GM12878 (cell line): ENCODE measurements around the gene CHCHD3. TPM values are rescaled to one million over a fixed set of nuclear protein-coding genes. Genes with fewer than 3 reads are reported as not detected.
A peak's percentile ranks its signal among the peaks of the same experiment; 100 is the strongest.

Source experiments
- ATAC-seq: fragments of 200-7000 bp; cut with Tn5 transposase; 3 replicates; pipeline ENCODE4 v1.9.1; 2020; ENCODE audit warnings: mild to moderate bottlenecking, moderate library complexity
- BruUV-seq: library from RNA; stranded (reverse); fragments of 400-500 nt; replicated peaks from 2 replicates; lab custom pipeline; 2021; lab: Mats Ljungman, UMichigan
- CTCF ChIA-PET: fragments of 300-600 bp; sonication (Branson Sonifier 250); formaldehyde crosslinking; extraction: SDS; loops from one replicate; lab custom pipeline; 2021; ENCODE audit warnings: inconsistent platforms; lab: Yijun Ruan, JAX
- POLR2A ChIA-PET: fragments of 350-600 bp; formaldehyde crosslinking; extraction: SDS; loops from one replicate; lab custom pipeline; 2021; ENCODE audit warnings: inconsistent platforms; lab: Charles Lee
- RAD21 ChIA-PET: fragments of 300-600 bp; sonication (Branson Sonifier 250); formaldehyde crosslinking; loops from one replicate; lab custom pipeline; 2023; ENCODE audit warnings: antibody characterized with exemption; ENCODE audit not compliant: unreplicated experiment; lab: Charles Lee
- SMC1A ChIA-PET: fragments of 300-600 bp; sonication (Branson Sonifier 250); formaldehyde crosslinking; loops from one replicate; lab custom pipeline; 2023; ENCODE audit not compliant: unreplicated experiment, uncharacterized antibody; lab: Charles Lee
- DNase-seq: peaks from one replicate; pipeline ENCODE4 v3.0.0-alpha.2; 2011; ENCODE audit warnings: low read depth, low spot score
- FAIRE-seq: peaks from 3 replicates; lab custom pipeline; 2011; peaks lifted over from hg19 to GRCh38; lab: Jason Lieb, UNC
- H2AFZ ChIP-seq: 2 replicates; pipeline ENCODE4 v1.6.0; 2011; ENCODE audit warnings: low read depth, low read length, control low read depth; ENCODE audit not compliant: control insufficient read depth
- H3K27ac ChIP-seq: 2 replicates; pipeline ENCODE4 v1.5.1; 2011; ENCODE audit warnings: control low read depth; ENCODE audit not compliant: control insufficient read depth, insufficient read depth
- H3K27me3 ChIP-seq, 2 experiments: replicated peaks in 1 of 2; 2 replicates each; pipeline versions ENCODE4 v1.6.0 to v1.6.1; 2011; ENCODE audit warnings: low read length in 1 of 2; ENCODE audit not compliant: control insufficient read depth in 2 of 2, insufficient read depth in 2 of 2
- H3K36me3 ChIP-seq, 2 experiments: 2 replicates each; pipeline ENCODE4 v1.5.1; 2011; ENCODE audit warnings: low read length in 1 of 2; ENCODE audit not compliant: control insufficient read depth in 2 of 2, insufficient read depth in 2 of 2
- H3K4me1 ChIP-seq: 2 replicates; pipeline ENCODE4 v1.6.1; 2011; ENCODE audit warnings: mild to moderate bottlenecking, low read length, moderate library complexity, mixed read lengths; ENCODE audit not compliant: control insufficient read depth, insufficient read depth
- H3K4me2 ChIP-seq: 2 replicates; pipeline ENCODE4 v1.6.0; 2011; ENCODE audit warnings: control low read depth; ENCODE audit not compliant: control insufficient read depth, insufficient read depth
- H3K4me3 ChIP-seq: fragments of 200-600 bp; sonication (generic); 2 replicates; pipeline ENCODE4 v1.5.1; 2016
- H3K79me2 ChIP-seq: 2 replicates; pipeline ENCODE4 v1.6.0; 2011; ENCODE audit warnings: low read length; ENCODE audit not compliant: control insufficient read depth, insufficient read depth
- H3K9ac ChIP-seq: 2 replicates; pipeline ENCODE4 v1.8.0; 2011; ENCODE audit warnings: low read length, control low read depth, mixed read lengths; ENCODE audit not compliant: control insufficient read depth, insufficient read depth
- H3K9me3 ChIP-seq: replicated peaks from 3 replicates; pipeline ENCODE4 v1.5.1; 2011; ENCODE audit warnings: mild to moderate bottlenecking, low read length; ENCODE audit not compliant: control insufficient read depth, insufficient read depth
- H4K20me1 ChIP-seq: 2 replicates; pipeline ENCODE4 v1.6.0; 2011; ENCODE audit not compliant: control insufficient read depth, insufficient read depth
- BRCA1 ChIP-seq: IDR thresholded peaks from 2 replicates; pipeline ENCODE4 v1.6.1; 2011; ENCODE audit warnings: low read depth, low read length, improper control_type of control experiment
- CEBPB ChIP-seq, 2 experiments: fragments of 150-350 bp in 1 of 2; IDR thresholded peaks; 2 replicates each; pipeline ENCODE4 v1.6.1; 2012 to 2014; ENCODE audit warnings: low read depth in 2 of 2, low read length in 2 of 2, borderline replicate concordance in 1 of 2, inconsistent platforms in 1 of 2
- RUNX3 ChIP-seq: IDR thresholded peaks from 2 replicates; pipeline ENCODE4 v1.6.1; 2012; ENCODE audit warnings: low read length, inconsistent platforms
- SP1 ChIP-seq: IDR thresholded peaks from one replicate; pipeline ENCODE4 v1.6.1; 2011; ENCODE audit warnings: low read depth, low read length
- TAF1 ChIP-seq: IDR thresholded peaks from 2 replicates; pipeline ENCODE4 v1.6.1; 2011; ENCODE audit warnings: mild to moderate bottlenecking, low read depth, low read length, borderline replicate concordance
- TCF3 ChIP-seq: IDR thresholded peaks from 2 replicates; pipeline ENCODE4 v1.6.1; 2012; ENCODE audit warnings: low read depth, mild to moderate bottlenecking, low read length, borderline replicate concordance; ENCODE audit not compliant: insufficient read depth
- WGBS: methylation state at CpG from one replicate; pipeline ENCODE4 v1.1.6; 2016; ENCODE audit warnings: low lambda C conversion rate; ENCODE audit not compliant: insufficient replicate concordance, insufficient coverage; ENCODE audit errors: missing lambda C conversion rate; 5-methylcytosine and 5-hydroxymethylcytosine counted together
- in situ Hi-C: fragments of 300-500 bp; cut with MboI; formaldehyde crosslinking; loops from 9 replicates; pipeline ENCODE4 v1.14.3; 2018; ENCODE audit warnings: mixed read lengths
- intact Hi-C: fragments of 100-400 bp; cut with micrococcal nuclease; formaldehyde crosslinking; loops from one replicate; pipeline ENCODE4 v1.14.2; 2022; ENCODE audit not compliant: unreplicated experiment
- polyA plus RNA-seq, 11 experiments: library from polyadenylated mRNA; depleted of rRNA in 4 of 11; unstranded in 6 of 11; stranded (reverse) in 5 of 11; fragments of >200 nt; fragmentation: Nextera tagmentation in 4 of 11; fragmentation: Illumina TruSeq in 1 of 11; extraction: Ambion mirVana in 4 of 11; extraction: Trizol in 1 of 11; gene quantifications; 1 replicate in 1 of 11; 2 replicates in 10 of 11; pipeline versions ENCODE4 v1.2.1 to v1.2.3, GENCODE V29; 2011 to 2016; ENCODE audit warnings: inconsistent platforms in 2 of 11, missing spikeins in 2 of 11, low read depth in 1 of 11
- total RNA-seq, 4 experiments: library from RNA; depleted of rRNA in 3 of 4; stranded (reverse); fragments of >200 nt in 3 of 4; fragmentation: Illumina TruSeq in 1 of 4; extraction: Trizol in 1 of 4; gene quantifications; 2 replicates each; pipeline versions ENCODE4 v1.2.1 to v1.2.3, GENCODE V29; 2013 to 2021
- TF ChIP-seq, protein P1 (sequence below): fragments of 450-650 bp; IDR thresholded peaks from 2 replicates; pipeline ENCODE4 v1.6.1; 2017; ENCODE audit warnings: borderline replicate concordance
- TF ChIP-seq, protein P2 (sequence below): fragments of 450-650 bp; IDR thresholded peaks from 2 replicates; pipeline ENCODE4 v1.6.1; 2017; ENCODE audit warnings: mild to moderate bottlenecking, low read depth, inconsistent platforms; ENCODE audit not compliant: poor library complexity, severe bottlenecking
- TF ChIP-seq, protein P3 (sequence below), 3 experiments: IDR thresholded peaks in 2 of 3; conservative IDR thresholded peaks in 1 of 3; 2 replicates each; pipeline ENCODE4 v1.5.1; 2011; ENCODE audit warnings: low read depth in 3 of 3, low read length in 3 of 3, mild to moderate bottlenecking in 3 of 3, control low read depth in 2 of 3, moderate library complexity in 2 of 3, inconsistent platforms in 1 of 3, mixed read lengths in 1 of 3; ENCODE audit not compliant: control insufficient read depth in 2 of 3, insufficient read depth in 1 of 3; ENCODE audit errors: extremely low read depth in 1 of 3

The CHCHD3 gene
- total and polyA plus RNA-seq, 10 of the 15 experiments (the other 5 are each of a cell fraction or from before 2014, with no cell fraction given): 38.3 to 178 (median 96.2) TPM

DNA sequence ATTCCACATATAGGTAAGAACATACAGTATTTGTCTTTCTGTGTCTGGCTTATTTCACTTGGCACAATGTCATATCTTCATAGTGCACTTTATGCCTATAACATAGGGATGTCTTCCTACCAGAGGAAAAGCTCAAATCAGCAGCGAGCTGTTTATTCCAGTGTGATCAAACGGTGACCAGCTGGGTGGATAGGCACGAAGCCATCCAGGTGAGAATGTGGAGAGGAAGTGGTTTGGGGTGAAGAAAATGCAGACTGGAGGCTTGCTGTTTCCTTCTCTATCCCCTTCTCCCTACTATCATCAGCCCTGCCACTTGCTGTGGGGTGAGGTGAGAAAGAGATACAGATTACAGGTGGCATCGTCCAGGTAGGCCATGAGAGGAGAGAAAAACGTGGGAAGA lies 52.4 kb downstream of the CHCHD3 start:
- Histone ChIP-seq H3K4me1 (no peaks in the 10 kb centered on the region), H3K4me2 (no peak overlapping the region), H3K27me3 (no peaks in the 10 kb centered on the region), H3K4me3 (no peak overlapping the region), H4K20me1 (no peaks in the 10 kb centered on the region), H3K79me2 (no peaks in the 10 kb centered on the region; the same call in none of the 2 replicates), H3K9ac (no peak overlapping the region), H3K27ac (no peak overlapping the region), H3K9me3 (no peaks in the 10 kb centered on the region; the same call in 1 of the 3 replicates), H3K36me3 (no peaks in the 10 kb centered on the region), H2AFZ (no peak overlapping the region)
- in situ Hi-C loops (no loop called here), intact Hi-C loops (no loop called here)
- FAIRE-seq: no peak
- ChIA-PET RAD21 (no interaction called here), POLR2A (interaction anchor here (0.6 kb wide), 1 partner anchor 21 kb away, joined by 5 read pairs; no protein-coding TSS in a partner anchor), SMC1A (interaction anchor here (0.9 to 1.6 kb wide), 3 partner anchors 10 to 98 kb away, joined by 3 to 4 read pairs (median 4); no protein-coding TSS in a partner anchor), CTCF (interaction anchor here (1.5 kb wide), 1 partner anchor 39 kb away, joined by 3 read pairs; no protein-coding TSS in a partner anchor)
- no peak for ATAC-seq
- TF ChIP-seq RUNX3: 0 out of 2 replicates have a peak, but pooled peaks have one; percentile 8
- TF ChIP-seq, protein P1, sequence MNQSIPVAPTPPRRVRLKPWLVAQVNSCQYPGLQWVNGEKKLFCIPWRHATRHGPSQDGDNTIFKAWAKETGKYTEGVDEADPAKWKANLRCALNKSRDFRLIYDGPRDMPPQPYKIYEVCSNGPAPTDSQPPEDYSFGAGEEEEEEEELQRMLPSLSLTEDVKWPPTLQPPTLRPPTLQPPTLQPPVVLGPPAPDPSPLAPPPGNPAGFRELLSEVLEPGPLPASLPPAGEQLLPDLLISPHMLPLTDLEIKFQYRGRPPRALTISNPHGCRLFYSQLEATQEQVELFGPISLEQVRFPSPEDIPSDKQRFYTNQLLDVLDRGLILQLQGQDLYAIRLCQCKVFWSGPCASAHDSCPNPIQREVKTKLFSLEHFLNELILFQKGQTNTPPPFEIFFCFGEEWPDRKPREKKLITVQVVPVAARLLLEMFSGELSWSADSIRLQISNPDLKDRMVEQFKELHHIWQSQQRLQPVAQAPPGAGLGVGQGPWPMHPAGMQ: no peak
- WGBS: 67% methylated on average over 5 of the region's 5 CpGs
- no TSS peak for BruUV-seq
- no peak for DNase-seq

DNA sequence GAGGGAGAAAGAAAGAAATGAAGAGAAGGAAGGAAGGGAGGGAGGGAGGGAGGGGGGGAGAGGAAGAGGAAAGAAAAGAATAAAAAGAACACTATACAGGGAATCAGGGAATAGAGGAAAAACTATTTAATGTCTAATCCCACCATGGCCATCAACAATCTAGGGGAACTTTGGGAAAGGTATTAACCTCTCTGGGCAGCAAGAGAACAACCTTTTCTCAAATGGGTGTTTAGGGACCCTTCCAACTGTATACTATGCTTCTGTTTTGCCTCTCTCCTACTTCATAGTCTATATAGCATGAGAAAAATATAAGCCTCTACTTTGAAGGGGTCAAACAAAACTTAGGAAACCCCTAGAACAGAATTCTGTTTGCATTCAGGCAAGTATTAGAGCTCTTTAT lies 54.5 kb downstream of the CHCHD3 start:
- Histone ChIP-seq H3K4me3 (no peak overlapping the region), H3K79me2 (no peaks in the 10 kb centered on the region; the same call in none of the 2 replicates), H3K27me3 (no peaks in the 10 kb centered on the region), H3K4me2 (no peak overlapping the region), H3K27ac (no peak overlapping the region), H3K36me3 (peaks cover 0 to 3% of the 10 kb centered on the region in 2 experiments; a peak in 1 of 4 replicates), H2AFZ (no peak overlapping the region), H3K4me1 (no peaks in the 10 kb centered on the region), H3K9me3 (no peaks in the 10 kb centered on the region; the same call in 1 of the 3 replicates), H4K20me1 (no peaks in the 10 kb centered on the region), H3K9ac (no peak overlapping the region)
- ChIA-PET POLR2A (no interaction called here), CTCF (no interaction called here), SMC1A (interaction anchor here (0.6 to 1.3 kb wide), 3 partner anchors 16 to 64 kb away, joined by 3 read pairs; no protein-coding TSS in a partner anchor), RAD21 (no interaction called here)
- in situ Hi-C loops (no loop called here), intact Hi-C loops (no loop called here)
- ATAC-seq (no peak), DNase-seq (no peak), FAIRE-seq (no peak)
- no TSS peak for BruUV-seq
- TF ChIP-seq CEBPB (IDR thresholded peaks at IDR 0.05; ENCODE audit: borderline replicate concordance in 1 of 2, low read depth in 2 of 2, low read length in 2 of 2): no peak
- no peak for TF ChIP-seq TAF1
- TF ChIP-seq TCF3: no peak
- no peak for TF ChIP-seq BRCA1
- TF ChIP-seq, protein P2, sequence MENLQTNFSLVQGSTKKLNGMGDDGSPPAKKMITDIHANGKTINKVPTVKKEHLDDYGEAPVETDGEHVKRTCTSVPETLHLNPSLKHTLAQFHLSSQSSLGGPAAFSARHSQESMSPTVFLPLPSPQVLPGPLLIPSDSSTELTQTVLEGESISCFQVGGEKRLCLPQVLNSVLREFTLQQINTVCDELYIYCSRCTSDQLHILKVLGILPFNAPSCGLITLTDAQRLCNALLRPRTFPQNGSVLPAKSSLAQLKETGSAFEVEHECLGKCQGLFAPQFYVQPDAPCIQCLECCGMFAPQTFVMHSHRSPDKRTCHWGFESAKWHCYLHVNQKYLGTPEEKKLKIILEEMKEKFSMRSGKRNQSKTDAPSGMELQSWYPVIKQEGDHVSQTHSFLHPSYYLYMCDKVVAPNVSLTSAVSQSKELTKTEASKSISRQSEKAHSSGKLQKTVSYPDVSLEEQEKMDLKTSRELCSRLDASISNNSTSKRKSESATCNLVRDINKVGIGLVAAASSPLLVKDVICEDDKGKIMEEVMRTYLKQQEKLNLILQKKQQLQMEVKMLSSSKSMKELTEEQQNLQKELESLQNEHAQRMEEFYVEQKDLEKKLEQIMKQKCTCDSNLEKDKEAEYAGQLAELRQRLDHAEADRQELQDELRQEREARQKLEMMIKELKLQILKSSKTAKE: no peak
- no peak for TF ChIP-seq SP1
- TF ChIP-seq, protein P3, sequence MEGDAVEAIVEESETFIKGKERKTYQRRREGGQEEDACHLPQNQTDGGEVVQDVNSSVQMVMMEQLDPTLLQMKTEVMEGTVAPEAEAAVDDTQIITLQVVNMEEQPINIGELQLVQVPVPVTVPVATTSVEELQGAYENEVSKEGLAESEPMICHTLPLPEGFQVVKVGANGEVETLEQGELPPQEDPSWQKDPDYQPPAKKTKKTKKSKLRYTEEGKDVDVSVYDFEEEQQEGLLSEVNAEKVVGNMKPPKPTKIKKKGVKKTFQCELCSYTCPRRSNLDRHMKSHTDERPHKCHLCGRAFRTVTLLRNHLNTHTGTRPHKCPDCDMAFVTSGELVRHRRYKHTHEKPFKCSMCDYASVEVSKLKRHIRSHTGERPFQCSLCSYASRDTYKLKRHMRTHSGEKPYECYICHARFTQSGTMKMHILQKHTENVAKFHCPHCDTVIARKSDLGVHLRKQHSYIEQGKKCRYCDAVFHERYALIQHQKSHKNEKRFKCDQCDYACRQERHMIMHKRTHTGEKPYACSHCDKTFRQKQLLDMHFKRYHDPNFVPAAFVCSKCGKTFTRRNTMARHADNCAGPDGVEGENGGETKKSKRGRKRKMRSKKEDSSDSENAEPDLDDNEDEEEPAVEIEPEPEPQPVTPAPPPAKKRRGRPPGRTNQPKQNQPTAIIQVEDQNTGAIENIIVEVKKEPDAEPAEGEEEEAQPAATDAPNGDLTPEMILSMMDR (IDR thresholded peaks at IDR 0.05 in 2 of 3, conservative IDR thresholded peaks at IDR 0.05 in 1 of 3; ENCODE audit: control insufficient read depth in 2 of 3, extremely low read depth in 1 of 3, insufficient read depth in 1 of 3, low read depth in 3 of 3, low read length in 3 of 3): no peak
